Effector memory CD8-positive, alpha-beta T cell (primary cell): ENCODE measurements around the gene LRG1.

Source experiments
- ATAC-seq: fragments of 150-1000 bp; cut with Tn5 transposase; replicated peaks from 2 replicates; pipeline ENCODE4 v1.10.0; 2021; ENCODE audit warnings: mild to moderate bottlenecking, moderate library complexity
- DNase-seq, 3 experiments: peaks; one replicate each; pipeline ENCODE4 v3.0.0; 2021
- H3K27ac Mint-ChIP-seq, 2 donors: one replicate each; pipeline ENCODE4 v1.8.0; 2022; ENCODE audit warnings: mild to moderate bottlenecking in 2 of 2, mixed read lengths in 2 of 2, moderate library complexity in 2 of 2
- H3K27me3 Mint-ChIP-seq, 2 donors: one replicate each; pipeline ENCODE4 v1.8.0; 2022; ENCODE audit warnings: mixed read lengths in 2 of 2
- H3K36me3 Mint-ChIP-seq: one replicate; pipeline ENCODE4 v1.8.0; 2022; ENCODE audit warnings: mild to moderate bottlenecking, moderate library complexity, mixed read lengths; ENCODE audit not compliant: insufficient read depth
- H3K4me1 Mint-ChIP-seq, 2 donors: one replicate each; pipeline ENCODE4 v1.8.0; 2022; ENCODE audit warnings: low read depth in 2 of 2, mixed read lengths in 2 of 2
- H3K4me3 Mint-ChIP-seq, 2 donors: one replicate each; pipeline ENCODE4 v1.8.0; 2022; ENCODE audit warnings: mild to moderate bottlenecking in 2 of 2, mixed read lengths in 2 of 2, moderate library complexity in 2 of 2
- H3K9me3 Mint-ChIP-seq, 2 donors: one replicate each; pipeline ENCODE4 v1.8.0; 2022; ENCODE audit warnings: mixed read lengths in 2 of 2
- total RNA-seq, 9 experiments: gene quantifications; one replicate each; lab custom pipeline; 2026; lab: John Stamatoyannopoulos, UW

The LRG1 gene
- 0 to 0.12 (median 0) reads per million in 9 experiments for total RNA-seq

GRCh38 chr19:4539693-4540581 lies at the start of gene LRG1:
Gene LRG1 (minus strand): TSS chr19:4540036. CDS start chr19:4540013, 23 bp downstream.
- no peak for ATAC-seq
- H3K4me1 Mint-ChIP-seq = peaks cover 0 to 3% of the 10 kb centered on the region in 2 donors
- H3K9me3 Mint-ChIP-seq = no peaks in the 10 kb centered on the region
- H3K4me3 Mint-ChIP-seq = no peak within 1 kb of the TSS
- no peak within 1 kb of the TSS for H3K27ac Mint-ChIP-seq
- H3K27me3 Mint-ChIP-seq = peaks cover 6 to 46% of the 10 kb centered on the region in 2 donors
- peaks cover 4% of the 10 kb centered on the region for H3K36me3 Mint-ChIP-seq
- DNase-seq = no peak

GRCh38 chr19:4588291-4588761 lies 48.5 kb upstream of the LRG1 start:
- no peaks in the 10 kb centered on the region for H3K9me3 Mint-ChIP-seq
- no peak overlapping the region for H3K4me3 Mint-ChIP-seq
- H3K36me3 Mint-ChIP-seq = peaks cover 10% of the 10 kb centered on the region
- H3K27ac Mint-ChIP-seq = no peak overlapping the region
- H3K27me3 Mint-ChIP-seq = peaks cover 55 to 86% of the 10 kb centered on the region in 2 donors
- no peak for ATAC-seq
- DNase-seq = no peak
- peaks cover 0 to 4% of the 10 kb centered on the region in 2 donors for H3K4me1 Mint-ChIP-seq

- DNase-seq (no peak), ATAC-seq (no peak)
- H3K4me3 Mint-ChIP-seq = no peak overlapping the region
- no peak overlapping the region for H3K27ac Mint-ChIP-seq
- peaks cover 0 to 4% of the 10 kb centered on the region in 2 donors for H3K4me1 Mint-ChIP-seq
- peaks cover 59 to 88% of the 10 kb centered on the region in 2 donors for H3K27me3 Mint-ChIP-seq
- H3K36me3 Mint-ChIP-seq = peaks cover 10% of the 10 kb centered on the region
- H3K9me3 Mint-ChIP-seq = no peaks in the 10 kb centered on the region
Measured at GRCh38 chr19:4587527-4587926, 47.7 kb upstream of the LRG1 start.

- peaks cover 0 to 9% of the 10 kb centered on the region in 2 donors for H3K4me1 Mint-ChIP-seq
- peaks cover 10% of the 10 kb centered on the region for H3K36me3 Mint-ChIP-seq
- H3K27me3 Mint-ChIP-seq = peaks cover 65 to 88% of the 10 kb centered on the region in 2 donors
Measured at GRCh38 chr19:4586691-4587090, 46.9 kb upstream of the LRG1 start.

GRCh38 chr19:4586245-4586644 lies 46.4 kb upstream of the LRG1 start:
- Mint-ChIP-seq H3K9me3 (no peaks in the 10 kb centered on the region), H3K4me1 (peaks cover 0 to 9% of the 10 kb centered on the region in 2 donors), H3K27ac (no peak overlapping the region), H3K27me3 (peaks cover 61 to 86% of the 10 kb centered on the region in 2 donors), H3K36me3 (peaks cover 7% of the 10 kb centered on the region), H3K4me3 (no peak overlapping the region)
- ATAC-seq (no peak), DNase-seq (no peak)

More at GRCh38 chr19:4586691-4587090, 46.9 kb upstream of the LRG1 start:
- DNase-seq (no peak), ATAC-seq (no peak)
- no peak overlapping the region for H3K27ac Mint-ChIP-seq
- H3K4me3 Mint-ChIP-seq = no peak overlapping the region
- no peaks in the 10 kb centered on the region for H3K9me3 Mint-ChIP-seq

- no peak for DNase-seq
- Mint-ChIP-seq H3K27me3 (peaks cover 55 to 80% of the 10 kb centered on the region in 2 donors), H3K27ac (no peak overlapping the region), H3K36me3 (peaks cover 7% of the 10 kb centered on the region), H3K4me3 (no peak overlapping the region), H3K9me3 (no peaks in the 10 kb centered on the region), H3K4me1 (peaks cover 0 to 9% of the 10 kb centered on the region in 2 donors)
- no peak for ATAC-seq
Measured at GRCh38 chr19:4585556-4585955, 45.7 kb upstream of the LRG1 start.

- ATAC-seq (no peak), DNase-seq (no peak)
- Mint-ChIP-seq H3K27ac (no peak overlapping the region), H3K4me3 (no peak overlapping the region), H3K27me3 (peaks cover 52 to 80% of the 10 kb centered on the region in 2 donors), H3K4me1 (peaks cover 0 to 9% of the 10 kb centered on the region in 2 donors), H3K36me3 (peaks cover 3% of the 10 kb centered on the region), H3K9me3 (no peaks in the 10 kb centered on the region)
Measured at GRCh38 chr19:4584670-4585460, 45.0 kb upstream of the LRG1 start.

GRCh38 chr19:4583961-4584669 lies 44.3 kb upstream of the LRG1 start:
- Mint-ChIP-seq H3K4me3 (peak overlapping the region in 1 of 2 donors; percentile 10), H3K4me1 (peaks cover 0 to 9% of the 10 kb centered on the region in 2 donors), H3K27me3 (peaks cover 57 to 83% of the 10 kb centered on the region in 2 donors), H3K9me3 (no peaks in the 10 kb centered on the region), H3K27ac (no peak overlapping the region), H3K36me3 (peaks cover 3% of the 10 kb centered on the region)
- ATAC-seq = no peak
- DNase-seq = no peak

GRCh38 chr19:4582980-4583842 lies 43.4 kb upstream of the LRG1 start:
- Mint-ChIP-seq H3K4me1 (peaks cover 0 to 9% of the 10 kb centered on the region in 2 donors), H3K36me3 (peaks cover 3% of the 10 kb centered on the region), H3K9me3 (no peaks in the 10 kb centered on the region), H3K27ac (no peak overlapping the region), H3K27me3 (peaks cover 62 to 86% of the 10 kb centered on the region in 2 donors), H3K4me3 (peak overlapping the region; percentile 10 to 51)
- no peak for ATAC-seq
- no peak for DNase-seq

- no peak overlapping the region for H3K27ac Mint-ChIP-seq
- H3K27me3 Mint-ChIP-seq = peaks cover 58 to 86% of the 10 kb centered on the region in 2 donors
- ATAC-seq (no peak), DNase-seq (no peak)
- H3K9me3 Mint-ChIP-seq = no peaks in the 10 kb centered on the region
- H3K4me1 Mint-ChIP-seq = peaks cover 0 to 9% of the 10 kb centered on the region in 2 donors
- peaks cover 3% of the 10 kb centered on the region for H3K36me3 Mint-ChIP-seq
- peak overlapping the region; percentile 7 to 51 for H3K4me3 Mint-ChIP-seq
Measured at GRCh38 chr19:4581666-4582553, 42.1 kb upstream of the LRG1 start.

- H3K27me3 Mint-ChIP-seq = peaks cover 64 to 86% of the 10 kb centered on the region in 2 donors
- H3K4me3 Mint-ChIP-seq = no peak overlapping the region
- H3K36me3 Mint-ChIP-seq = peaks cover 3% of the 10 kb centered on the region
- DNase-seq = no peak
- peaks cover 0 to 12% of the 10 kb centered on the region in 2 donors for H3K4me1 Mint-ChIP-seq
- H3K27ac Mint-ChIP-seq = no peak overlapping the region
- no peak for ATAC-seq
- no peaks in the 10 kb centered on the region for H3K9me3 Mint-ChIP-seq
Measured at GRCh38 chr19:4580961-4581665, 41.3 kb upstream of the LRG1 start.
